HG02798 (cell line): Measurements from ENCODE around the gene HTN1.
"Not testable (repeated sequence)": the region's sequence is repeated elsewhere in the genome, so short reads cannot be mapped to it uniquely, and the experiment has no call there.

Source experiments
- ATAC-seq: cut with Tn5 transposase; IDR thresholded peaks from one replicate; pipeline ENCODE4 v1.9.1; 2021; ENCODE audit warnings: mild to moderate bottlenecking; ENCODE audit not compliant: unreplicated experiment, poor library complexity

Gene HTN1

DNA sequence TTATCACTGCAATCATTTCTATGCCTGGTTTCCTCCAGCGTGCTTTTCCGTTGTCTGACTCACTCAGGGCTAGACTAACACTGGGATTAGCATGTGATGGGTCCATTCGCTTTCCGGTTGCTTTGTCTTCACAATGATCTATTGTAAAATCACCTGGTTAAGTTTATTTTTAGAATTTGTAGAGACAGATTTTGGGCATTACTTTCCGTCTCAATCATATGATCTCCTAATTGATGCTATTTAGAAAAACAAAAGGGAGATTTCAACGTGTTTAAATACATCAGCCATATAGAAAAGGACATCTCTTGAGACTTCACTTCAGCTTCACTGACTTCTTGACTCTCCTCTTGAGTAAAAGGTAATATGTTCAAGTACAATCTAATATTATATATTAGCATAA, at the start of gene HTN1:
Gene HTN1, plus strand, starts transcription at position 301 of the 400 bp plus-strand sequence. CDS start 2,639 bp downstream, outside the sequence.
- not testable (repeated sequence) for ATAC-seq

DNA sequence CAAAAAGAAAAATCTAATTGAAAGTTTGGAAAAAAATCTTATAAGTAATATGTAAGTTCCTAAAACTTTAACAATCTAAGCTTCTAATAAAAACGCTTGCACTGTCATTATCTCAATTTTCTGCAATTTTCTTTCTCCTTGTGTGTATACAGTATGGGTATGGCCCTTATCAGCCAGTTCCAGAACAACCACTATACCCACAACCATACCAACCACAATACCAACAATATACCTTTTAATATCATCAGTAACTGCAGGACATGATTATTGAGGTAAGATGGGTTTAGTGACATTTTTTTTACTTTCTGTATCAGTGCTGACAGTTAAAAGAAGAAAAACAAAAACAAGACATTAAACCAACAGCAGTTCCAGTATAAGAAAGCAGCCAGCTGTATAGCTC, 49.5 kb upstream of the HTN1 start:
- ATAC-seq, result no peak

DNA sequence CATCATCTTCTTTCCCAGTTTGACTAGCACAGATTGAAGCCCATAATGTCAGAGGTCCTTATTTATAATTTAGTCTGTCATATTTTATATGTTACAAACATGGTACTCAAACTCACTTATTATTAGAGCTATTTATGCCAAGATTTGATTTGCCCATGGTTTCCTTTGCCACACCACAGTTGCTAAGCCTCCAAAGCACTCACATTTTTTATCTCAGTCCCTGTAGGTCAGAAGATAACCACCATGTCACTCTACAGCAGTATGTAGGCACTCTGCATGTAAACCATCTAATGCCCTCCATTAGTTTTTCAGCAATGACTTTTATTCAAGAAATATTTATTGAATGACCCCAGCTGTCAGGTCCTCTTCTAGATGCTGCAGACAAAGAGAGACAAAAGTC, 47.7 kb upstream of the HTN1 start:
- no peak for ATAC-seq

DNA sequence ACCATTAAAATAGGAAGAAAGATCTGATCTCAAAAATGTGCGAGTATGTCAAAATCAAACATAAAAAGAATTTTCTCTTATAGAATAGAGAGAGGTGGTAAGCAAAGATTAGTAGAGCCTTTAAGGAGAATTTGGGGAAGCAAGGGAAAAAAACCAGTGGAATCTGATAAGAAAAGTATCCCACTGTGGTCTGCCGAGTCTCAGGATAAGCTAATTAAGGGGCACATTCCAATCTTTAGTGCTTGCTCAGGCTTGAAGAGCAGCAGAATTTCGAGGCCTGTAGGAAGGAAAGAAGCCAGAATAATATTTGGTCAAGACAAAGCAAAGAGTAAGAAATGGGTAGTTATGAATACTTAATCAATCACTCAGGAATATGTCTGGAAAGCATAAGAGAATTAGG, 41.5 kb upstream of the HTN1 start:
- ATAC-seq, result no peak

DNA sequence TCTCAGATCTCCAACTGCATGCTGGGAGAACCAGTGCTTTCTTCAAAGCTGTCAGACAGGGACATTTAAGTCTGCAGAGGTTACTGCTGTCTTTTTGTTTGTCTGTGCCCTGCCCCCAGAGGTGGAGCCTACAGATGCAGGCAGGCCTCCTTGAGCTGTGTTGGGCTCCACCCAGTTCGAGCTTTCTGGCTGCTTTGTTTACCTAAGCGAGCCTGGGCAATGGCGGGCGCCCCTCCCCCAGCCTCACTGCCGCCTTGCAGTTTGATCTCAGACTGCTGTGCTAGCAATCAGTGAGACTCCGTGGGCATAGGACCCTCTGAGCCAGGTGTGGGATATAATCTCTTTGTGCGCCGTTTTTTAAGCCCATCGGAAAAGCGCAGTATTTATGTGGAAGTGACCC, 31.2 kb upstream of the HTN1 start:
- ATAC-seq, result not testable (repeated sequence)

DNA sequence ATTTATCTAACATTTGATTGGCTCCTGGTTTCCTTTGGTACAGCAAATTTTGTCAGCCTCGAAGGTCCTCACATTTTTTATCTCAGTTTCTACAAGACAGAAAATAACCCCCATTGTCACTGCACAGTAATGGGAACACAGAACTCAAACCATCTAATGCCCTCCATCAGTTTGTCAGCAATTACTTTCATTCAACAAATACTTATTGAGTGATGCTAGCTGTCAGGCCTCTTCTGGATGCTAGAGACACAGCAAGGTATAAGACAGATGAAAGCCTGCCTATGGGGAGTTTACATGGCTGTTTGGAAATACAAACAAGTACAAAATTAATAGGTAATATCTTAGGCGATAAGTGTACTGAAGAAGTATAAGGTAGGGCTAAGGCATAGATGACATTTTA, 27.0 kb upstream of the HTN1 start:
- ATAC-seq, result no peak

DNA sequence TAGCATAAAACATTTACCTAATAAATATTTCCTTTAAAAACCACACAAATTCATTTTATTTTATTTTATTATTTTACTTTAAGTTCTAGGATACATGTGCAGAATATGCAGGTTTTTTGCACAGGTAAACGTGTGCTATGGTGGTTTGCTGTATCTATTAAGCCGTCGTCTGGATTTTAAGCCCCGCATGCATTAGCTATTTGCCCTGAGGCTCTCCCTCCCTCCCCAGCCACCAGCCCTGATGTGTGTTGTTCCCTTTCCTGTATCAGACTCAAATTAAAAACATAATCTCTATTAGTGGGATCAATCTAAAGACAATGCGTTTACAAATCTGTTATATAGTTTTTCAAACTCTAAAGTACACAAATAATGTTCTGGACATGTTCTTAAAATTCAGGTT, 23.2 kb upstream of the HTN1 start:
- no peak for ATAC-seq

DNA sequence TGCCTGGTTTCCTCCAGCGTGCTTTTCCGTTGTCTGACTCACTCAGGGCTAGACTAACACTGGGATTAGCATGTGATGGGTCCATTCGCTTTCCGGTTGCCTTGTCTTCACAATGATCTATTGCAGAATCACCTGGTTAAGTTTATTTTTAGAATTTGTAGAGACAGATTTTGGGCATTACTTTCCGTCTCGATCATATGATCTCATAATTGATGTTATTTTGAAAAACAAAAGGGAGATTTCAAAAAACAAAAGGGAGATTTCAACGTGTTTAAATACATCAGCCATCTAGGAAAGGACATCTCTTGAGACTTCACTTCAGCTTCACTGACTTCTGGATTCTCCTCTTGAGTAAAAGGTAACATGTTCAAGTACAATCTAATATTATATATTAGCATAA, 22.1 kb upstream of the HTN1 start, which contains the start of gene HTN3:
Gene HTN3, plus strand, starts transcription at position 301 of the 400 bp plus-strand sequence. CDS start 2,282 bp downstream, outside the sequence.
- not testable (repeated sequence) for ATAC-seq

DNA sequence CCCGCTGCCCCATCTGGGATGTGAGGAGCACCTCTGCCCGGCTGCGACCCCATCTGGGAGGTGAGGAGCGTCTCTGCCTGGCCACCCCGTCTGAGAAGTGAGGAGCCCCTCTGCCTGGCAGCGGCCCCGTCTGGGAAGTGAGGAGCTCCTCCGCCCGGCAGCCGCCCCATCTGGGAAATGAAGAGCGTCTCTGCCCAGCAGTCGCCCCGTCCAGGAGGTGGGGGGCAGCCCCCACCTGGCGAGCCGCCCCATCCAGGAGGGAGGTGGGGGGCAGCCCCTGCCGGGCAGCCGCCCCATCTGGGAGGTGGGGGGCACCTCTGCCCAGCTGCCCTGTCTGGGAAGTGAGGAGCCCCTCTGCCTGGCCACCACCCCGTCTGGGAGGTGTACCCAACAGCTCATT, 12.7 kb upstream of the HTN1 start:
- not testable (repeated sequence) for ATAC-seq

DNA sequence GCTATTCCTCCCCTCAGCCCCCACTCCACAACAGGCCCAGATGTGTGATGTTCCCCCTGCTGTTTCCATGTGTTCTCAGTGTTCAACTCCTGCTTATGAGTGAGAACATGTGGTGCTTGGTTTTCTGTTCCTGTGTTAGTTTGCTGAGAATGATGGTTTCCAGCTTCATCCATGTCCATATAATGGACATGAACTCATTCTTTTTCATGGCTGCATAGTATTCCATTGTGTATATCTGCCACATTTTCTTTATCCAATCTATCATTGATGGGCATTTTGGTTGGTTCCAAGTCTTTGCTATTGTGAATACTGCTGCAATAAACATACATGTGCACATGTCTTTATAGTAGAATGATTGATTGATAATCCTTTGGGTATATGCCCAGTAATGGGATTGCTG, 10.3 kb upstream of the HTN1 start:
- ATAC-seq, result not testable (repeated sequence)

DNA sequence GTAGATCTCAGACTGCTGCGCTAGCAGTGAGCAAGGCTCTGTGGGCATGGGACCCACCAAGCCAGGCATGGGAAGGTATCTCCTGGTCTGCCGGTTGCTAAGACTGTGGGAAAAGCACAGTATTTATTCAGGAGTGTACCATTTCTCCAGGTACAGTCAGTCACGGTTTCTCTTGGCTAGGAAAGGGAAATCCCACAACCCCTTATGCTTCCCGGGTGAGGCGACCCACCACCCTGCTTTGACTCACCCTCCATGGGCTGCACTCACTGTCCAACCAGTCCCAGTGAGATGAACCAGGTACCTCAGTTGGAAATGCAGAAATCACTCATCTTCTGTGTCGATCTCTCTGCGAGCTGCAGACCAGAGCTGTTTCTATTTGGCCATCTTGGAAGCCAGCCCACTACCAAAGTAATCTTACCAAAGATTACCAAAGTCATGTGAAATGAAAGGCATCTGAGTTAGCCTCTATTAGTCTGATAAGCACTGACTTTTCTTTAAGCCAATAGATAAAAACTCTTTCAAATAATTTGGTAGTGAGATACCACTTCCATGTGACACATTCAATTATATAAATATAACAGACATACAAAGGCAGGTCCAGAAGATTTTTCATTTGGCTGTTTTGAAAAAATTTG, 8.5 kb upstream of the HTN1 start:
- no peak for ATAC-seq

DNA sequence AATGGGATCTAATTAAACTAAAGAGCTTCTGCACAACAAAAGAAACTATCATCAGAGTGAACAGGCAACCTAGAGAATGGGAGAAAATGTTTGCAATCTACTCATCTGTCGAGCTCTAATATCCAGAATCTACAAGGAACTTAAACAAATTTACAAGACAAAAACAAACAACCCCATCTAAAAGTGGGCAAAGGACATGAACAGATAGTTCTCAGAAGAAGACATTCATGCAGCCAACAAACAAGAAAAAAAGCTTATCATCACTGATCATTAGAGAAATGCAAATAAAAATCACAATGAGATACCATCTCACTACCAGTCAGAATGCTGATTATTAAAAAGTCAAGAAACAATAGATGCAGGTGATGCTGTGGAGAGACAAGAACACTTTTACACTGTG, 6.3 kb downstream of the HTN1 start:
- ATAC-seq, result not testable (repeated sequence)

DNA sequence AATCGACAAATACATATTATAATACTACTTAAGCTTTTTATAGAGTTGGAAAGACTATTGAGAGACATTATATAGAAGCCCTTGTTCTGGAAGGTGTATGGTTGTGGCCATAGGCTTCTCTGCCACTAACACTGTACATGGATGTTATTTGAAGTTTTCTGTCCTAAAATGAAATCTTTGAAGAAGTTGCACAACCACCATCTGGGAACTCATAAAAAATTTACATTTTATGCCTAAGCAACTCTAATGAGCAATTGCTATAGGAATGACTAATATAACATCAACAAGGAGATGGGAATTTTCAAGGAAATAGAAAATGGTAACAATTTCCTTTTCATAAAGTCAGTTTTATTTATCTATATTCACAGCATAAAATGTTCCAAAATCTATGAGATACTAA, 7.4 kb downstream of the HTN1 start:
- ATAC-seq, result no peak

DNA sequence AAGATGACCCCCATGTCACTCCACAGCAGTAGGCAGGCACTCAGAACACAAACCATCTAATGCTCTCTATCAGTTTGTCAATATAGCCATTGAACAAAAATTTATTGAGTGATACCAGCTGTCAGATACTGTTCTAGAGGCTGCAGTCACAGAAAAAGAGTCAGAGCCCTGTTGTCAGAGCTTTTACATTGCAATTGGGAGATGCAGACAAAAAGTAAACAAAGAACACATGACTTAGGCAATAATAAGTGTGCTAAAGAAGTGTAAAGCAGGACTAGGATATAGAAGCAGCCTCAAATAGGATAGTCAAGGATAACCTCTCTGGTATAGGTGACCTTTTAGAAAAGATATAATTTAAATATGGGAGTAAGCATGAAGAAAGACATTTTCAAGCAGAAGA, 8.9 kb downstream of the HTN1 start:
- no peak for ATAC-seq

DNA sequence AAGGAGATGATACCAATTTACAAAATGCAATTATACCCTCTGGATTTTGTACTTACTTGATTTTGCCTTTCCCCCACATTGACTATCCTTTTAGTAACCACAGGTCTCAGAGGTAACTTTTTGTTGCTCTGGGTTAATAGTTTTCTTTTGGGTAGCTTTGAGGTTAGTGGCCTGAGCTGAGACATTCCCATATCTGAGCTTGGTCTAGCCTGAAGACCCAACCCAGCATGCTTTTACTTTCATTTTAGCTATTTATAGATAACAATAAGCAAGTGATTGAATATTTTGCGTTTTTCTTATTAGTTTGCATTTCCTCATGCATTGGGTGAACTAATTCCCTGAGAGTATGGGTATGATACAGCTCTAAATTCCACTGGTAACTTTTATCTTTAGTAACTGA, 11.8 kb downstream of the HTN1 start:
- ATAC-seq, result peak; percentile 85

DNA sequence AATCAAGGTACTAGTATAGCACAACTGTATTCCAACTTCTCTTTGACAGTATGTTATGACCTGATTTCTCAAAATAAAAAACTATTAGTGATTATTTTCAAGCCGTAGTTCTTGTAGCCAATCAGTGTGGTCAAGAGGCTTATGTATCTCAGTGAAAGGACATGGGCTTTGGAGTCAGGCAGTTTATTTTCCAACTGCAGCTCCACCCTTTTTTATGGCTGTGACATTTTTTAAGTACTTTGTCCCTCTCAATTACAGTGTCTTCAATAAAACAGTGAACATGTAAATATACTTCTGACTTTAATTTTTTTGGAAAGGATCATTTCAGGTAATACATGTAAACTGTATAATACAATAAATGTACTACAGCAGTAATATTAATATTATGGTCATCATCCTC, 30.0 kb downstream of the HTN1 start:
- ATAC-seq, result no peak

DNA sequence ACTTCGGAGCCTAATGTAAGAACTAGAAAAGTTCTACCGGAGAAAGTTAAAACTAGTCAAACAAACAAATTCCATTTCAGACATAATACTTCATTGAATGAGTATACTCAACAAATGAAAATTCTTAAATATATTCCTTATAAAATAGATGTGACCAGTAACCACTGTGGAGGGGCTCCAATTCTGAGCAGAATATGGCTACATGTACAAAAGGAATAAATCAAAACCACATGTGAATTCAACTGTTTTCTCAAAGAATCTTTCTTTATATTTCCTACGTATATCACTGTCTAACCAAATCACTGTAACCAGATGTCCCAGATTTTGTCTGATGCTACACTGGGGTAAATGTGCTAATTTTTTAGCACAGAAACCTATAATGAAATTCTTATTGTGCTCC, 49.0 kb downstream of the HTN1 start:
- no peak for ATAC-seq
